Heart left ventricle (tissue), 13 donors: ENCODE data around the gene GART.

Experiments
- CTCF ChIP-seq, 12 donors: fragments of 200-600 bp; sonication (generic) in 4 of 12; IDR thresholded peaks; one replicate each; pipeline versions ENCODE4 v1.5.0 to v1.8.0; 2018 to 2022; ENCODE audit warnings: antibody characterized with exemption in 12 of 12, mild to moderate bottlenecking in 5 of 12
- POLR2A ChIP-seq, 2 donors: fragments of 450-650 bp; IDR thresholded peaks; one replicate each; pipeline ENCODE4 v1.6.1; 2017; ENCODE audit warnings: antibody characterized with exemption in 2 of 2, mild to moderate bottlenecking in 2 of 2, moderate library complexity in 2 of 2
- donor health status: ischemic (EF 13 %, LVEDD 7.1; RV severe dilation, severe dysfunction).
- donor health status: DM: no; HTN: yes; CAD: no.
- donor health status: DM: no; HTN: no; CAD: no.
- donor health status: ischemic (EF 25% LVEDD 6.9; RV normal size, moderate dysfunction).
- donor health status: ischemic (EF 25% LVEDD 5.7; RV mildly dilated, moderate dysfunction).
- donor health status: ischemic (EF 35%, LVEDD 5.7; RV mildly dilated, moderate dysfunction).
- donor health status: nonischemic (EF 11% LVEDD 7.7; RV severe dilation, severe dysfunction).
- donor health status: DM: yes; HTN: yes; CAD: no.
- donor health status: PGD.
- donor health status: ischemic (EF 29% LVEDD 5.4; RV normal size, mild dysfunction).
- donor health status: nonischemic (EF 23%, LVEDD 6.1; RV moderate dilation, normal function).

DNA sequence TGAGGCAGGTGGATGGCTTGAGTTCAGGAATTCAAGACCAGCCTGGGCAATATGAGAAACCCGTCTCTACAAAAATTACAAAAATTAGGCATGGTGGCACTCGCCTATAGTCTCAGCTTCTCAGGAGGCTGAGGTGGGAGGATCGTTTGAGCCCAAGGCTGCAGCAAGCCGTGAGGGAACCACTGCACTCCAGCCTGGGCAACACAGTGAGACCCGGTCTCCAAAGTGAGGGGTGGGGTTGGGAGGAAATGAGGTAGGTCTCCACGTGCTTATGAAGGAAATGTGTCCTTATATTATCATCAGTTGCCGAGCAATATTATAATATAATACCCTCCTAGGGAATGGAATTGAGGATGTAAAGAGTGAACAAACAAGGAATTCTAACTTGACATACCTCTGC is 64.9 kb downstream of the GART start:
- TF ChIP-seq CTCF (IDR thresholded peaks at IDR 0.05), result no peak
- no peak for TF ChIP-seq POLR2A (IDR thresholded peaks at IDR 0.05)
